ENCODE measurements around the gene SHPK.

Gene SHPK

DNA sequence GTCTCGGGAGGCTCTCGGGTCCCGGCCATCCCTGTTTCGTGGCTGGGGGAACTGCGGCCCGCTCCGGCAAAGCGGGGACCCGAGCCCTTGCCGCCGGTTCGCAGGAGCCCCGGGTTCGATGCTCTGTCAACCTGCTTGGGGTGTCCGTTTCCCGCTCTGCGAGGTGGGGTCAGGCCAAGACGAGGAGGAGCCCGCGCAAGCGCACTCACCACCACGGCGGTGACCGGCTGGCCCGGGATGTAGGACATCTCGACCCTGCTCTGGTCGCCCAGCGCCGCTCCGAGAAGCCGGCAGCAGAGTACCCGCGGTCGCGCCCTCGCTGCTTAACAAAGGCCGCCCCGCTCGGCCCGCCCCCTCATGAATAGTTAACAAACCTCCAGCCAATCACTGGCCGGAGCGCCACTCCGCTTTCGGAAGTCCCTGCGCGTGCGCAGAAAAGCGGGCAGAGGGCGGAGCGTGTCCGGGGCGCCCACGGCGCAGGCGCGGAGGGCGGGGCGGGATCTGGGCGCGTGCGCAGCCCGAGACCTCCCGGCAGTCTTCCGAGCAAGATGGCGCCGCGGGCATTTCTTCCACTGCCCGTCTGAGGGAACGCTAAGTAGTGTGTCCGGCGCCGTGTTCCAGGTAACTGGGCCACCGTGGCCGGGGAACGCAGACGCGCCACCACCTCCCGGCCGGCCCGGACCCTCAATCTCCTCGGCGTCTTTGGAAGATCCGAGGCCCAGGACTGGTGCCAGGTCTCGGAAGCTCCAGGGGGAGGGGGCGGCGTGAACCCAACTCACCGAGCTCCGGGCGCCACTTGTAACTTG, 32.4 kb upstream of the SHPK start, which contains the start of the genes EMC6 and TAX1BP3:
TSS of gene EMC6 (plus strand) at position 534 of the 806 bp plus-strand sequence. CDS start 335 bp downstream, outside the sequence.
TSS of gene TAX1BP3 (minus strand) at position 300 of the 806 bp plus-strand sequence. CDS start at position 248, 52 bp downstream.
- peaks cover 69% of the 10 kb centered on the region for H3K4me1 Mint-ChIP-seq (ENCODE audit: low read depth)
- H3K36me3 Mint-ChIP-seq (ENCODE audit: low read depth), result peaks cover 50% of the 10 kb centered on the region
- H3K27ac Mint-ChIP-seq, result peak within 1 kb of the TSS; percentile 93
- no peaks in the 10 kb centered on the region for H3K27me3 Mint-ChIP-seq
- peak within 1 kb of the TSS; percentile 93 for H3K4me3 Mint-ChIP-seq
- H3K9me3 Mint-ChIP-seq, result no peaks in the 10 kb centered on the region
- intact Hi-C loops (cut with micrococcal nuclease), result loop anchor here (1.0 kb wide), 2 partner anchors 28 to 55 kb away; partner anchors contain the start of gene HASPIN

DNA sequence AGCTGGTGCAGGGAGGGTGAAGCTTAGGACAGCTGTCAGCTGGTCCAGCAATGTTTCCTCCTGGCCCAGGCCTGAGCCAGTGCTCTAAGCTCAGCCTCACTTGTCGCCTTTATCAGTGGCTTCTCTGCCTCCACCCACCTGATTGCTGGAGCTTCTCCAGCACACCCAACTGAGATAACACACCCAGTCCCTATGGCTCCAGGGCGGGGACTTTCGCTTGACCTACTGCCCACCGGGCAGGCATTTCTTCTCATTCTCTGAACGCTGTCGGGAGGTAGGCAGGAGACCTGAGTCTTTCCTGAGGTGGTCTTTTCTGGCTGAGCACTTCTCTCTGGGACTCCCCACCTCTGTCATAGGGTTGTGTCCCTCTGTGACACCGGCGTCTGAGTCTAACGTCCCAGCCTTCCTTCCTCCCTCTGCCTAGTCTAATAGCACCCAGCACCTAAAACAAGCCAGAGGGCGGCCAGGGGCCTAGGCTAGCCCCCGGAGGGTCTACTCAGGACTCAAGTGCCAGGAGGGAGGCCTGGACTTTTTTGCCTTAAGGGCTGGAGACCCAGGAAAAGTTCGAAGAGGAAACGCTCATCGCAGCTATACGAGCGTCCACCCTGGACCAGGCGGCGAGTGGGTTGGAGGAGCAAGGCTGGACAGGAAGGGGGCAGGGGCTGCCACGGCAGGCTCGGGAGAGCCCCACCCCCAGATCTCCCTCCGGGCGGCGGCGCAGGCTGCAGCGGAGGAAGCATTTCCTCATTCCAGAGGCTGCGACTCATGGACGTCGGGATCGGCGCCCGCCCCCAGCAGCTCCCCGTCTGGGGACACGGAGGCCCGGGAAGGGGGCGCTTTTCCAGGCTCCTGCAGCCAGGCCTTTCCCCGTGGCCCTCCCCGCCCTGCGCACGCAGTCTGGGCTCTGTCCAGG, 31.6 kb upstream of the SHPK start:
- peak overlapping the region; percentile 93 for H3K27ac Mint-ChIP-seq
- H3K4me1 Mint-ChIP-seq (ENCODE audit: low read depth), result peaks cover 66% of the 10 kb centered on the region
- intact Hi-C loops (cut with micrococcal nuclease), result loop anchor here (1.0 kb wide), 2 partner anchors 27 to 56 kb away; partner anchors contain the start of gene HASPIN
- H3K4me3 Mint-ChIP-seq, result peak overlapping the region; percentile 93
- no peaks in the 10 kb centered on the region for H3K9me3 Mint-ChIP-seq
- H3K36me3 Mint-ChIP-seq (ENCODE audit: low read depth), result peaks cover 59% of the 10 kb centered on the region
- H3K27me3 Mint-ChIP-seq, result no peaks in the 10 kb centered on the region

- no peak overlapping the region for H3K4me3 Mint-ChIP-seq
- intact Hi-C loops (cut with micrococcal nuclease), result no loop called here
- peaks cover 57% of the 10 kb centered on the region for H3K4me1 Mint-ChIP-seq (ENCODE audit: low read depth)
- no peaks in the 10 kb centered on the region for H3K27me3 Mint-ChIP-seq
- H3K9me3 Mint-ChIP-seq, result no peaks in the 10 kb centered on the region
- peaks cover 61% of the 10 kb centered on the region for H3K36me3 Mint-ChIP-seq (ENCODE audit: low read depth)
- H3K27ac Mint-ChIP-seq, result peak overlapping the region; percentile 47
Measured at GRCh38 chr17:3666516-3666915, 30.5 kb upstream of the SHPK start.

DNA sequence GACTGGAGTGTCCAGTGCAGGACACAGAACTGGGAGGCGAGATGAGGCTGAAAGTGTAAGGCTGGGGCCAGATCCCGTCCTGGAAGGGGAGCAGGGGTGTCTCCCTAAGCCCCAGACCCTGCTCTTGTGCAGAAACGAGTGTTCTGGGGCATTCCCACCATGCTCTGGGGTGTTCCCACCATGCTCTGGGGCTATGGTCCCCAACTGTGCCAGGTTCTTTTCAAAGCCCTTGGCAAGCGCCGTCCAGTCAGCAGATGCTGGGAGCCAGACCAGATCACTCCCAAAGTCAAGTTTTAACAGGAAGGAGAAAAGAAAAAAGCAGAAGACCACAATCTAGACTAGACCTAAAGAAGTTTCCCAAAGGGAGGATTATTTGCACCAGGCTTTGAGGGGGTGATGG, 29.8 kb upstream of the SHPK start:
- H3K4me1 Mint-ChIP-seq (ENCODE audit: low read depth), result peaks cover 55% of the 10 kb centered on the region
- H3K27ac Mint-ChIP-seq, result peak overlapping the region; percentile 47
- H3K27me3 Mint-ChIP-seq, result no peaks in the 10 kb centered on the region
- peaks cover 66% of the 10 kb centered on the region for H3K36me3 Mint-ChIP-seq (ENCODE audit: low read depth)
- H3K9me3 Mint-ChIP-seq, result no peaks in the 10 kb centered on the region
- intact Hi-C loops (cut with micrococcal nuclease), result no loop called here
- peak overlapping the region; percentile 3 for H3K4me3 Mint-ChIP-seq

DNA sequence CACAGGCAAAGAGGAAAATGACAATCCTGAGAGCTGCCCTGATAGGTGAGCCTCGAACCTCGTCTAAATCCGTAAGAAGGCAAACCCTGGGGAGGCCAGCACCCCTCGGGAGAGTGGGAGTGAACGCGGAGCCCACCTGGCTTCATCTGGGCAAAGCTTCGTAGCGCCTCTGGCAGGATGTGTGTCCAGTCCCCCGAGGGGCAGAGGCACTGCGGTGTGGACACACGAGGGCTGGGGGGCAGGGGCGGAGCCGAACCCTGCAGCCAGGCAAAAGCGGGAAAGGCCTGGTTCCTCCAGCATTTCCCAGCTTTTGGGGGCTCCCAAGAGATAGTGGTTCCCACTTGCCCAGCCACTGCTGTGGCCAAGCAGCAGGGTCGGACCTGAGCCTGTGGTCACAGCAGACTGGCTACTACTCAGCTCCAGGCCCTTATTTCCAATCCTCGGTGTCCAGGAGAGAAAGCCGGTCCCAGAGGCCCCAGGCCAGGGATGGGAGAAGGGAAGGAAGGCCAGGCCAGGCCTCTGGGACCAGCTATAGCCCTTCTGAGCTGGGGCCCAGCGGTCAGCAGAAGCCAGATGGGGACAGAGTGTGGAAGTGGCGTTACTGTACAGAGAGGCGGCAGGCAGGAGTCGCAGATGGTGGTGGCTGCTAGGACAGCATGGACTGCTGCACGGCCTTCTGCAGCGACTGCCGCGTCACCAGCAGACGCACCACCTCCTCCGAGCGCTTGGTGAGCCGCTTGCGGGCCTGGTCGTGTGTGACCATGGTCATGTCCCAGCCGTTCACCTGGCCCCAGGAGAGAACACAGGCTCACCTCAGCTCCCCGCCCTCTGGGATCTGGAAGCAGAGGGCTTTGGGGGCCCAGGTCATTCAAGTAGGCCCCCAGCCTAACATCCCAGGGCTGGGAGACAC, 27.3 kb upstream of the SHPK start:
- H3K27ac Mint-ChIP-seq, result no peak overlapping the region
- peaks cover 81% of the 10 kb centered on the region for H3K36me3 Mint-ChIP-seq (ENCODE audit: low read depth)
- H3K27me3 Mint-ChIP-seq, result no peaks in the 10 kb centered on the region
- intact Hi-C loops (cut with micrococcal nuclease), result no loop called here
- peaks cover 67% of the 10 kb centered on the region for H3K4me1 Mint-ChIP-seq (ENCODE audit: low read depth)
- no peaks in the 10 kb centered on the region for H3K9me3 Mint-ChIP-seq
- H3K4me3 Mint-ChIP-seq, result no peak overlapping the region

- intact Hi-C loops (cut with micrococcal nuclease), result no loop called here
- no peaks in the 10 kb centered on the region for H3K9me3 Mint-ChIP-seq
- no peak overlapping the region for H3K4me3 Mint-ChIP-seq
- H3K27me3 Mint-ChIP-seq, result no peaks in the 10 kb centered on the region
- H3K4me1 Mint-ChIP-seq (ENCODE audit: low read depth), result peaks cover 64% of the 10 kb centered on the region
- peaks cover 99% of the 10 kb centered on the region for H3K36me3 Mint-ChIP-seq (ENCODE audit: low read depth)
- H3K27ac Mint-ChIP-seq, result no peak overlapping the region
Measured at GRCh38 chr17:3660311-3660891, 24.4 kb upstream of the SHPK start.

- Mint-ChIP-seq H3K4me3 (no peak overlapping the region), H3K36me3 (ENCODE audit: low read depth) (peaks cover 100% of the 10 kb centered on the region), H3K9me3 (no peaks in the 10 kb centered on the region), H3K27me3 (no peaks in the 10 kb centered on the region), H3K27ac (peak overlapping the region; percentile 77), H3K4me1 (ENCODE audit: low read depth) (peaks cover 56% of the 10 kb centered on the region)
- intact Hi-C loops (cut with micrococcal nuclease), result no loop called here
Measured at GRCh38 chr17:3659541-3660111, 23.6 kb upstream of the SHPK start.

- Mint-ChIP-seq H3K4me1 (ENCODE audit: low read depth) (peaks cover 49% of the 10 kb centered on the region), H3K27ac (peak overlapping the region; percentile 77), H3K4me3 (no peak overlapping the region), H3K9me3 (no peaks in the 10 kb centered on the region), H3K36me3 (ENCODE audit: low read depth) (peaks cover 100% of the 10 kb centered on the region), H3K27me3 (no peaks in the 10 kb centered on the region)
- intact Hi-C loops (cut with micrococcal nuclease), result no loop called here
Measured at GRCh38 chr17:3658784-3659449, 22.9 kb upstream of the SHPK start.

DNA sequence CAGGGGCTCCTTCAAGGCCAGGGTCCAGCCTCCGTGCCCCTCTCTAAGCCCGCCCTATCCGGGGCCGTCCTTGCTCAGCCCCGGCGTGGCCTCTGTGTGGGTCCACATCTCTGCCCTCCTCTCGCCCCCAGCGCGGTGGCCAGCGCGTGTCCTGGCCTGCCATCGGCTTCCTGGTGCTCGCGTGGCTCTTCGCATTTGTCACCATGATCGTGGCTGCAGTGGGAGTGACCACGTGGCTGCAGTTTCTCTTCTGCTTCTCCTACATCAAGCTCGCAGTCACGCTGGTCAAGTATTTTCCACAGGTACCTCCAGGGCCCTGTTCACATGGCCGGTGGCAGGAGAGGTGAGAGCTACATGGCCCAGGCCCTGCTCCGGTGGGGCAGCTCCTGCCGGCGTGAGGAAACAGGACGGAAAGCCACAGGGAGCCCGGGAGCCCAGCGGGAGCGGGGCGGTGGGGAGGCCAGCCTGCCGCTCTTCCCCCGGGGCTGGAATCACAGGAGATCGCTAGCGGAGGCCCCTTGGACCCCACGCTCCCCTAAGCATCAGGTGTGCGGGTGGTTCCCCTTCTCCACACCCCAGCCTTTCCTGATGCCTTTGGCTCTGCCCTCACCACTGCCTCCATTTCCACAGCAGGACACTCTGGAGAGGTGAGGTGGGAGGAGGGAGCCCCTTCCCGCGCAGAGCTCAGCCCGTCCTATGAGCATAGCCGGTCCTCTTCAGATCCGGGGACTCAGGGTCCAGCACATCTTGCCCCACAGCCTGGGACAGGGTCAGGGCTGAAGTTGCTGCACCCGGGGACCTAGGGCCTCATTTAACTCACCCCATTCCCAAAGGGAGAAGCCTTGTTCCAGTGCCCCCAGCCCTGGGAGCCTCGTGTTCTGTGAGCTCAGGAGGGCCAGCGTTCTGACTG, 22.1 kb upstream of the SHPK start:
- Mint-ChIP-seq H3K4me1 (ENCODE audit: low read depth) (peaks cover 41% of the 10 kb centered on the region), H3K27me3 (no peaks in the 10 kb centered on the region), H3K4me3 (no peak overlapping the region), H3K9me3 (no peaks in the 10 kb centered on the region), H3K27ac (peak overlapping the region; percentile 77), H3K36me3 (ENCODE audit: low read depth) (peaks cover 100% of the 10 kb centered on the region)
- intact Hi-C loops (cut with micrococcal nuclease), result no loop called here

DNA sequence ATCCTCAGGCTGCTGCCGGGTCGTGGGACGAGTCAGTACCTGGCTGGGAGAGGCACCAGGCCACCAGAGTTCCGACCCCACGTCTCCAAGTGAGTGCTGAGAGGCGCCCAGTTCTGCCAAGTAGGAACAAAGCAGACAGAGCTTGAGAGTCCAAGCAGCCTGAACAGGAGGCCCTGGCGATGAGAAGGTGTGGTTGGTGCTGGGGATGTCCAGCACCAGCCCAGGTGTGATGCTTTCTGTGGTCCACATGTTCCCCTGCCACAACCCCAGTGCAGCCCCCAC, 21.5 kb upstream of the SHPK start:
- Mint-ChIP-seq H3K4me3 (no peak overlapping the region), H3K27me3 (no peaks in the 10 kb centered on the region), H3K9me3 (no peaks in the 10 kb centered on the region), H3K36me3 (ENCODE audit: low read depth) (peaks cover 100% of the 10 kb centered on the region), H3K27ac (peak overlapping the region; percentile 77), H3K4me1 (ENCODE audit: low read depth) (peaks cover 41% of the 10 kb centered on the region)
- intact Hi-C loops (cut with micrococcal nuclease), result no loop called here

- peaks cover 41% of the 10 kb centered on the region for H3K4me1 Mint-ChIP-seq (ENCODE audit: low read depth)
- no peaks in the 10 kb centered on the region for H3K9me3 Mint-ChIP-seq
- no peak overlapping the region for H3K4me3 Mint-ChIP-seq
- H3K27me3 Mint-ChIP-seq, result no peaks in the 10 kb centered on the region
- H3K36me3 Mint-ChIP-seq (ENCODE audit: low read depth), result peaks cover 100% of the 10 kb centered on the region
- intact Hi-C loops (cut with micrococcal nuclease), result no loop called here
- peak overlapping the region; percentile 77 for H3K27ac Mint-ChIP-seq
Measured at GRCh38 chr17:3656755-3657587, 20.9 kb upstream of the SHPK start.
